ENCODE data around the gene PLCD1. TPM values are rescaled to one million over a fixed set of nuclear protein-coding genes. Genes with fewer than 3 reads are reported as not detected.

PLCD1 gene
- total RNA-seq, 1 donor from 2014 or later = 68.5 TPM

DNA sequence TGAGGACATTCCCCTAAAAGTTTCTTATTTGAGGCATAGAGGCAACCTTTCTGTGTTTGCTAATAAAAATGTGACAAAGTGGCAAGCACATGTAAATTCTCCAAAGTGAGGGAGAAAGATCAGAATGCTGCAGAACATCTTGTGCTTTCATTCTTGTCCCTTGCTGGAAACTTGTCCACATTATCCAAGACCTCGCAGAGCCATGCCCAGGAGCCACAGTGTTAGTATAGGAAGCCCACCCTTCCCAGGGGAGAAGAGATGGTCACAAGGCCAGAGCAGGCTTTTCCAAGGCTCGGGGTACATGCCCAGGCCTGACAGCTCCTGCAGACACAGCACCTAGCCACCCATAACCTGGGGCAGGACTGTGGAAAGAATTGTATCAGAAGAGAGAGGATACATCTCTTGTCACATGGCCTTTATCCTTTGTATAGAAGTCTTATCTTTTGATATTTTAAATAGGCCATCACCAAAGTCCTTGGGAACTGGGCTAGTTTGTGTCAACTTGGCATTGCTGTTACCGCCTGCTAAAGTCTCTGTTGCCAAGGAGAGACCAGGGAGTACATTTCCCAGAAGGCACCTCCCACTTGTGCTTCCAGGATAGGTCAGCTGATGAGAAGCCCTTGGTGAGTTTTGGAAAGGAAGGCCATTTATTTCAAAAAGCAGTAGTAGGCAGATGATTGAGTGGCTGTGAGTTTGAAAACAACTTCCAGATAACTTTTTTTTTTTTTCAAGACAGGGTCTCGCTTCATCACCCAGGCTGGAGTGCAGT, 20.1 kb upstream of the PLCD1 start:
- DNase-seq (ENCODE audit: extremely low spot score in 2 of 2) = no peak
- H3K27ac ChIP-seq = no peak overlapping the region
- no peaks in the 10 kb centered on the region for H3K27me3 ChIP-seq
- intact Hi-C loops (cut with DNase I) = no loop called here
- H3K36me3 ChIP-seq = no peaks in the 10 kb centered on the region
- TF ChIP-seq POLR2AphosphoS5 (IDR thresholded peaks at IDR 0.05; ENCODE audit: insufficient read depth in 1 of 2, low read depth in 1 of 2) = no peak
- no peak for TF ChIP-seq POLR2A (IDR thresholded peaks at IDR 0.05)
- TF ChIP-seq, protein P1, sequence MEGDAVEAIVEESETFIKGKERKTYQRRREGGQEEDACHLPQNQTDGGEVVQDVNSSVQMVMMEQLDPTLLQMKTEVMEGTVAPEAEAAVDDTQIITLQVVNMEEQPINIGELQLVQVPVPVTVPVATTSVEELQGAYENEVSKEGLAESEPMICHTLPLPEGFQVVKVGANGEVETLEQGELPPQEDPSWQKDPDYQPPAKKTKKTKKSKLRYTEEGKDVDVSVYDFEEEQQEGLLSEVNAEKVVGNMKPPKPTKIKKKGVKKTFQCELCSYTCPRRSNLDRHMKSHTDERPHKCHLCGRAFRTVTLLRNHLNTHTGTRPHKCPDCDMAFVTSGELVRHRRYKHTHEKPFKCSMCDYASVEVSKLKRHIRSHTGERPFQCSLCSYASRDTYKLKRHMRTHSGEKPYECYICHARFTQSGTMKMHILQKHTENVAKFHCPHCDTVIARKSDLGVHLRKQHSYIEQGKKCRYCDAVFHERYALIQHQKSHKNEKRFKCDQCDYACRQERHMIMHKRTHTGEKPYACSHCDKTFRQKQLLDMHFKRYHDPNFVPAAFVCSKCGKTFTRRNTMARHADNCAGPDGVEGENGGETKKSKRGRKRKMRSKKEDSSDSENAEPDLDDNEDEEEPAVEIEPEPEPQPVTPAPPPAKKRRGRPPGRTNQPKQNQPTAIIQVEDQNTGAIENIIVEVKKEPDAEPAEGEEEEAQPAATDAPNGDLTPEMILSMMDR (IDR thresholded peaks at IDR 0.05) = no peak
- no peaks in the 10 kb centered on the region for H3K9me3 ChIP-seq
- no peaks in the 10 kb centered on the region for H3K4me1 ChIP-seq
- no peak overlapping the region for H3K4me3 ChIP-seq

DNA sequence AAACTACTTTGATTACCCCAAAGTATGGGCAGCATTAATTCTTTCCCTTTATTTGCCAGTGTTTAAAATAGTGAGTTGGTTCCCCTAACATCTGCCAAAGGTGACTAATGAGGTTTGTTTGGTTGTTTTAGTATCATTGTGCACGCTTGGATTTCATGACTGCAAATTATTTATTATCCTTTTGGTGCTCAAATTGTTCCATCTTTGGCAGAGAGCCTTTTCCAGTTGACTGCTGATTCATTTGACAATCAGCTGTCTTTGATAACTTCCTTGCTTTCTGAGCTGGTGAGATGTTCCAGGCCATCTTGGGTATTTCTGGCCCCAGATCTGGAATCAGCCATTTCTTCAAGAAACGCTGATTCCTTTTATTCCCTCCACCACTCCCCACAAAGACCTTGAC, 18.5 kb upstream of the PLCD1 start:
- Histone ChIP-seq H3K27ac (no peak overlapping the region), H3K36me3 (no peaks in the 10 kb centered on the region), H3K9me3 (no peaks in the 10 kb centered on the region), H3K4me1 (no peaks in the 10 kb centered on the region), H3K4me3 (no peak overlapping the region), H3K27me3 (no peaks in the 10 kb centered on the region)
- TF ChIP-seq POLR2A (IDR thresholded peaks at IDR 0.05) (no peak), POLR2AphosphoS5 (IDR thresholded peaks at IDR 0.05; ENCODE audit: insufficient read depth in 1 of 2, low read depth in 1 of 2) (no peak)
- TF ChIP-seq, protein P1 (IDR thresholded peaks at IDR 0.05) = no peak
- DNase-seq (ENCODE audit: extremely low spot score in 2 of 2) = no peak
- intact Hi-C loops (cut with DNase I) = no loop called here

DNA sequence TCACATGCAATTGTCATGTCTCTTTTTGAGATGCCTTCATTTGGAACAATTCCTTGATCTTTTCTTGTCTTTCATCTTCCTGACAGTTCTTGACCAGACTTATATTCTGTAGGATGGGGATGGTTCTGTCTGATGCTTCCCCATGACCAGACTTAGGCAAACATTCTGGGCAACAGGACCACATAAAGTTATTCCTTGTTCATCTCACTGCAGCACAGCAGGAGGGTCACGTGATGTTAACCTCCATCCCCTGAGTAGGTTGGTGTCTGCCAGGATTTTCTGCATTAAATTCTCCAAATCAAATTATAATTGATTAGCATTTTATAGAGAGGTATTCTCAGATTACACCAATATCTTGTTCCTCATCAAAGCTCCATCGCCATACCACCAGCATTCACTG, 17.4 kb upstream of the PLCD1 start:
- no peaks in the 10 kb centered on the region for H3K27me3 ChIP-seq
- intact Hi-C loops (cut with DNase I) = no loop called here
- no peak overlapping the region for H3K27ac ChIP-seq
- no peaks in the 10 kb centered on the region for H3K4me1 ChIP-seq
- TF ChIP-seq POLR2A (IDR thresholded peaks at IDR 0.05) (no peak), POLR2AphosphoS5 (IDR thresholded peaks at IDR 0.05; ENCODE audit: insufficient read depth in 1 of 2, low read depth in 1 of 2) (no peak)
- TF ChIP-seq, protein P1 (IDR thresholded peaks at IDR 0.05) = no peak
- H3K4me3 ChIP-seq = no peak overlapping the region
- DNase-seq (ENCODE audit: extremely low spot score in 2 of 2) = no peak
- no peaks in the 10 kb centered on the region for H3K36me3 ChIP-seq
- no peaks in the 10 kb centered on the region for H3K9me3 ChIP-seq

DNA sequence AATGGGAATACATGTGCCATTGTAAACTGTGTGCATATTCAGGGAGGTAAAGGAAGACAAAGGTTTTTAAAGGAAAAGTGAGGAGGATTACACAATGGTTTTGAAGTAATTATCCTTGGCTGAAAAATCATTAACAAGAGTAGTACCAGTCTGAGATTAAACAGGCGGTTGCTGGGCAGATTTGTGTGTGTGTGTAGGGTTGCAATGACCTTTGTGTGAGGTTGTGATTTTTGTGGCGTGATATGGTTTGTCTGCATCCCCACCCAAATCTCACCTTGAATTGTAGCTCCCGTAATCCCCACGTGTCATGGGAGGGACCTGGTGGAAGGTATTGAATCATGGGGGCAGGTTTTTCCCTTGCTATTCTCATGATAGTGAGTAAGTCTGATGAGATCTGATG, 16.6 kb upstream of the PLCD1 start:
- no peak overlapping the region for H3K4me3 ChIP-seq
- no peaks in the 10 kb centered on the region for H3K9me3 ChIP-seq
- H3K4me1 ChIP-seq = no peaks in the 10 kb centered on the region
- intact Hi-C loops (cut with DNase I) = no loop called here
- no peaks in the 10 kb centered on the region for H3K36me3 ChIP-seq
- no peak for TF ChIP-seq POLR2AphosphoS5 (IDR thresholded peaks at IDR 0.05; ENCODE audit: insufficient read depth in 1 of 2, low read depth in 1 of 2)
- TF ChIP-seq, protein P1 (IDR thresholded peaks at IDR 0.05) = no peak
- no peak for TF ChIP-seq POLR2A (IDR thresholded peaks at IDR 0.05)
- no peaks in the 10 kb centered on the region for H3K27me3 ChIP-seq
- DNase-seq (ENCODE audit: extremely low spot score in 2 of 2) = no peak
- H3K27ac ChIP-seq = no peak overlapping the region

DNA sequence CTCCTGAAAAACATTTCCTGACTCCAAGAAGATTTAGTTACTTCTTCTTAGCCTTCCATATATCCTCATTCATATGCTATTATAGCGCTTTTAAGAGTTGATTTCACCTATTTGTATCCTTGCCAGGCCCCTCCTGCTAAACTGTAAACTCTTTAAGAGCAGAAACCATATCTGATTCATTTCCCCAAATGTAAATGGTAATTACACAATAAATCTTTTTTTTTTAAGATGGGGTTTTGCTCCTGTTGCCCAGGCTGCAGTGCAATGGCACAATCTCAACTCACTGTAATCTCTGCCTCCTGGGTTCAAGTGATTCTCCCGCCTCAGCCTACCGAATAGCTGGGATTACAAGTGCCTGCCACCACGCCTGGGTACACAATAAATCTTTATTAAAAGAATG, 14.0 kb upstream of the PLCD1 start:
- intact Hi-C loops (cut with DNase I) = no loop called here
- no peak overlapping the region for H3K4me3 ChIP-seq
- H3K27me3 ChIP-seq = no peaks in the 10 kb centered on the region
- H3K36me3 ChIP-seq = no peaks in the 10 kb centered on the region
- TF ChIP-seq POLR2AphosphoS5 (IDR thresholded peaks at IDR 0.05; ENCODE audit: insufficient read depth in 1 of 2, low read depth in 1 of 2) = no peak
- TF ChIP-seq, protein P1 (IDR thresholded peaks at IDR 0.05) = no peak
- no peak for TF ChIP-seq POLR2A (IDR thresholded peaks at IDR 0.05)
- no peaks in the 10 kb centered on the region for H3K9me3 ChIP-seq
- H3K27ac ChIP-seq = no peak overlapping the region
- peaks cover 17% of the 10 kb centered on the region for H3K4me1 ChIP-seq
- no peak for DNase-seq (ENCODE audit: extremely low spot score in 2 of 2)

Data from vagina (tissue), 2 donors.